ENCODE results near the gene KLK14. TPM values are rescaled to one million over a fixed set of nuclear protein-coding genes. Genes with fewer than 3 reads are reported as not detected.

The KLK14 gene
- total RNA-seq, 4 donors from 2014 or later: 1.1 to 6.6 TPM; not detected in 2

DNA sequence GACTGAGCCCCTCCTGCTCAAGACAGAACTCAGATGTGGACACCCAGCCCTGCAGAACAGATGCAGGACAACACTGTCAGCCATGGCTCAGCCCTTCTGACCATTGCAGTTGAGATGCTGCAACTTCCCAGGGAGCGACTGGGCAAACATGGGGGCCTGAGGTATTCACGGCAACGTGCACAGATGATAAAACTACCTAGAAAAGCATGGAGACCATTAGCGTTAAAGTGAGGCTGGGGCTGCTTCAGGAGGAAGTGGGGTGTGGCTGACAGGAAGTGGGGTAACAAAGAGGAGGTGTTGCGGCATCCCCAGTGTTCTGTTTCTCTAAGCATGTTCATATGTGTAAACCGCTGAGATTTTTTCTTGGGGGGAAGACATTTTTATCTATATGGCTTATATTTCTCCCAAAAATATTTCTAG lies 40.7 kb upstream of the KLK14 start:
- TF ChIP-seq CTCF (IDR thresholded peaks at IDR 0.05) (no peak), POLR2A (IDR thresholded peaks at IDR 0.05) (no peak)
- peak in 2 of 3 donors; percentile 33 to 60 for DNase-seq
- H3K27ac ChIP-seq: peak overlapping the region in 2 of 4 donors; percentile 42 to 46
- no peaks in the 10 kb centered on the region for H3K36me3 ChIP-seq
- H3K27me3 ChIP-seq: no peaks in the 10 kb centered on the region
- no peak overlapping the region for H3K4me3 ChIP-seq
- peaks cover 0 to 3% (median 0%) of the 10 kb centered on the region in 4 donors for H3K4me1 ChIP-seq
- no peaks in the 10 kb centered on the region for H3K9me3 ChIP-seq

- TF ChIP-seq POLR2A (IDR thresholded peaks at IDR 0.05): no peak
- TF ChIP-seq CTCF (IDR thresholded peaks at IDR 0.05): no peak
- Histone ChIP-seq H3K36me3 (no peaks in the 10 kb centered on the region), H3K4me1 (no peaks in the 10 kb centered on the region), H3K9me3 (no peaks in the 10 kb centered on the region), H3K27me3 (no peaks in the 10 kb centered on the region), H3K4me3 (no peak overlapping the region), H3K27ac (peak overlapping the region in 3 of 4 donors; percentile 25 to 46 (median 42))
- peak in 1 of 3 donors; percentile 43 for DNase-seq
Observed at GRCh38 chr19:51122112-51122981, 39.7 kb upstream of the KLK14 start.

DNA sequence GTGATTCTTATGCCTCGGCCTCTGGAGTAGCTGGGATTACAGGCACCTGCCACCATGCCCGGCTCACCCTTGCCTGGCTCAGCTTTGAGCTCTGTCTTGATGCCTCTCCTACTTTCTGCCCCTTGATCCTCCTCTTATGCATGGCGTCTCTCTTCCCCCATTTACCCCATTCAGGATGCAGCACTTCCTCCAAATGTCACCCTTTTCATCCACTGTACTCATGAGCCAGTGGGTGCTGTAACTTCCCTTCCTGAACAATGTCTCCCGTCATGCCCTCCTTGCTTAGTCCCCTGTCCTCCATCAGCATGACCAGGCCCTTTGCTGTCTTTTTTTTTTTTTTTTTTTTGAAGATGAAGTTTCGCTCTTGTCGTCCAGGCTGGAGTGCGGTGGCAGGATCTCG lies 38.6 kb upstream of the KLK14 start:
- no peaks in the 10 kb centered on the region for H3K9me3 ChIP-seq
- H3K27me3 ChIP-seq: no peaks in the 10 kb centered on the region
- H3K27ac ChIP-seq: no peak overlapping the region
- TF ChIP-seq CTCF (IDR thresholded peaks at IDR 0.05): no peak
- no peak for TF ChIP-seq POLR2A (IDR thresholded peaks at IDR 0.05)
- no peaks in the 10 kb centered on the region for H3K36me3 ChIP-seq
- no peaks in the 10 kb centered on the region for H3K4me1 ChIP-seq
- no peak for DNase-seq
- H3K4me3 ChIP-seq: no peak overlapping the region

- H3K4me3 ChIP-seq: no peak overlapping the region
- DNase-seq: no peak
- TF ChIP-seq POLR2A (IDR thresholded peaks at IDR 0.05): no peak
- no peak for TF ChIP-seq CTCF (IDR thresholded peaks at IDR 0.05)
- no peaks in the 10 kb centered on the region for H3K4me1 ChIP-seq
- no peaks in the 10 kb centered on the region for H3K36me3 ChIP-seq
- H3K27ac ChIP-seq: no peak overlapping the region
- no peaks in the 10 kb centered on the region for H3K9me3 ChIP-seq
- no peaks in the 10 kb centered on the region for H3K27me3 ChIP-seq
Observed at GRCh38 chr19:51120160-51120559, 37.5 kb upstream of the KLK14 start.

DNA sequence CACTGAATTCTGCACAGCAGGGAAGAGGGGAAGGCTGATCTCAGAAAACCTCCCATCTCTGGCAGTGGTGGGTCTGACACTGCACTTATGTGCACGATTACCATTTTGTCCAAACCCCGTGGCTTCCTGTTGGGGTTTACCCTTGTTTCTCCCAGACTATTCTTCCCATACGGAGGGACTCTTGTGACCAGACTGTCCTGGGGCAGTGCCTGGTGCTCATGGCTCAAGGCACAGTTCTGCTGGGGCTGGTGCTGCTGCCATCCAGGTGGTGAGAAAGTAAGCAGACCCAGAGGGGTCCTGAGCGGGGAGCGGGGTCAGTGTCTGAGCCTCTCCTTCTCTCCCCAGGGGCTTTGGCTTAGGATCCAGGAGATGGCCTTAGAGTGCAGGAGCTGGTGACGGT lies 36.9 kb upstream of the KLK14 start:
- Histone ChIP-seq H3K27ac (no peak overlapping the region), H3K4me1 (no peaks in the 10 kb centered on the region), H3K9me3 (no peaks in the 10 kb centered on the region), H3K4me3 (no peak overlapping the region), H3K36me3 (no peaks in the 10 kb centered on the region), H3K27me3 (no peaks in the 10 kb centered on the region)
- TF ChIP-seq CTCF (IDR thresholded peaks at IDR 0.05) (no peak), POLR2A (IDR thresholded peaks at IDR 0.05) (no peak)
- no peak for DNase-seq

All from Peyer's patch (tissue), 4 donors.